ENCODE data around the gene PARD3B. TPM values are rescaled to one million over a fixed set of nuclear protein-coding genes. Genes with fewer than 3 reads are reported as not detected.

PARD3B gene
- total RNA-seq, 1 experiment from 2014 or later: 3.6 TPM

DNA sequence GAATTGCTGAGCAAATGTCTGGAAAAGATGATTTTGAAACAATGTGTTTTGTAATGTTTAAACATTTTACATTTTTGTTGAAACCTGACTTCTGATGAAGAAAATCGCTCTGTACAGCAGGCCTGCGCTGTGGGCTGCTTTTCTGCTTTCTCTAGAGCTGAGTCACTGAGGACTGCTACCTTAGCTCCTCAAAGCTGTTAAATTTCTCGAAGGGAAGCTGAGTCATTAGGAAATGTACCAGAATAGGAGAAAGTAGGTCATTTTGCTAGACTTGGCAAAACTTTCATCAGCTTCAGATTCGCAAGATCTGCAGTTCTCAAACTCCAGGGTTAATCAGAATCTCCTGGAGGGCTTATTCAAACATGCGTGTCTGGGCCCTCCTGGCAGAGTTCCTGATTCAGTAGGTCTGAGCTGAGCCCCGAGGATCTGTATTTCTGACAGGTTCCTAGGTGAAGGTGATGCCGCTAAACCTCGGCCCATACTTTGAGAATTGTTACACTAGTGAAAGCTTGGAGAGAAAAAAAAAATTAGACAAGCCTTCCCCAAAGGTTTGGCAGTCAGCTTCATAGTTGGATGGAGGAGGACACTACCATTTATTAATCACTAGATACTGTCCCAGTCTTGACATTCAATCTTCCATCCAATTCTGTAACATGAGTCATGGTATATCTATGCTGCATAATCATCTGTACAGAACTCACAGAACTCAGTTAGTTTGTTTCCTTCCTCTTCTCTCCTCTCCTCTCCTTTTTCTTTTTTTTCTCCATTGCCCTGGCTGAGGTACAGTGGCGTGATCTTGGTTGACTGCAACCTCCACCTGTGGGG lies 297.6 kb downstream of the PARD3B start:
- no peak for ATAC-seq
- no peaks in the 10 kb centered on the region for H3K9me3 ChIP-seq (ENCODE audit: control insufficient read depth, insufficient read depth, low read depth, low read length)
- BruUV-seq (replicated peaks): no TSS peak
- in situ Hi-C loops (cut with HindIII; ENCODE audit: low pct_unique_long_range_greater_than_20kb, low sequenced_read_pairs) (no loop called here), intact Hi-C loops (cut with micrococcal nuclease; ENCODE audit: unreplicated experiment) (no loop called here)
- POLR2A ChIA-PET: no interaction called here
- H3K4me1 ChIP-seq (ENCODE audit: control insufficient read depth, insufficient read depth, low read length): no peaks in the 10 kb centered on the region
- H3K36me3 ChIP-seq (ENCODE audit: control insufficient read depth, insufficient read depth, low read length): no peaks in the 10 kb centered on the region
- CTCF ChIA-PET: no interaction called here
- H3K27ac ChIP-seq (ENCODE audit: low read length): no peak overlapping the region
- DNase-seq (ENCODE audit: low read depth, low spot score): no peak
- no peak for TF ChIP-seq POLR2AphosphoS5 (IDR thresholded peaks at IDR 0.05; ENCODE audit: low read depth, low read length)
- H3K4me3 ChIP-seq (ENCODE audit: low read depth in 2 of 2, low read length in 2 of 2): no peak overlapping the region
- H3K27me3 ChIP-seq (ENCODE audit: control insufficient read depth, insufficient read depth, low read length): no peaks in the 10 kb centered on the region

DNA sequence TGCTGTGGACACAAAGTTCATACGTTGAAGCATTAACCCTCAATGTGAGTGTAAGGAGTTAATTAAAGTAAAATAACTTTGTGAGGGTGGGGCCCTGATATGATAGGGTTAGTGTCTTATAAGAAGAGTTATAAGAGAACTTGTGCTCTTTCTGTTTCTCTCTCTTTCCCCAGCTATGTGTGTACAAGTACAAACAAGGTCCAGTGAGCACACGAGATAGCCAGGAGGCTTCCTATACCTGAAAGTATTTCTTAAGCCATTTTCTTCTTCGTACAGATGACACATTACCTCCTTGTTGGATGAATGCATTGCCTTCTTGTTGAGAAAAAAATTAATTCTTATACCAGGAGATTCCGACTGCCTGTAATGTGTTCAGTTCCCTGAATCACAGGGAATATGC lies 301.2 kb downstream of the PARD3B start:
- no TSS peak for BruUV-seq (replicated peaks)
- H3K27me3 ChIP-seq (ENCODE audit: control insufficient read depth, insufficient read depth, low read length): no peaks in the 10 kb centered on the region
- H3K4me3 ChIP-seq (ENCODE audit: low read depth in 2 of 2, low read length in 2 of 2): no peak overlapping the region
- no peaks in the 10 kb centered on the region for H3K36me3 ChIP-seq (ENCODE audit: control insufficient read depth, insufficient read depth, low read length)
- ChIA-PET POLR2A (no interaction called here), CTCF (no interaction called here)
- in situ Hi-C loops (cut with HindIII; ENCODE audit: low pct_unique_long_range_greater_than_20kb, low sequenced_read_pairs): no loop called here
- no peak overlapping the region for H3K27ac ChIP-seq (ENCODE audit: low read length)
- no peak for ATAC-seq
- no peaks in the 10 kb centered on the region for H3K9me3 ChIP-seq (ENCODE audit: control insufficient read depth, insufficient read depth, low read depth, low read length)
- intact Hi-C loops (cut with micrococcal nuclease; ENCODE audit: unreplicated experiment): no loop called here
- no peak for DNase-seq (ENCODE audit: low read depth, low spot score)
- TF ChIP-seq, protein P1, sequence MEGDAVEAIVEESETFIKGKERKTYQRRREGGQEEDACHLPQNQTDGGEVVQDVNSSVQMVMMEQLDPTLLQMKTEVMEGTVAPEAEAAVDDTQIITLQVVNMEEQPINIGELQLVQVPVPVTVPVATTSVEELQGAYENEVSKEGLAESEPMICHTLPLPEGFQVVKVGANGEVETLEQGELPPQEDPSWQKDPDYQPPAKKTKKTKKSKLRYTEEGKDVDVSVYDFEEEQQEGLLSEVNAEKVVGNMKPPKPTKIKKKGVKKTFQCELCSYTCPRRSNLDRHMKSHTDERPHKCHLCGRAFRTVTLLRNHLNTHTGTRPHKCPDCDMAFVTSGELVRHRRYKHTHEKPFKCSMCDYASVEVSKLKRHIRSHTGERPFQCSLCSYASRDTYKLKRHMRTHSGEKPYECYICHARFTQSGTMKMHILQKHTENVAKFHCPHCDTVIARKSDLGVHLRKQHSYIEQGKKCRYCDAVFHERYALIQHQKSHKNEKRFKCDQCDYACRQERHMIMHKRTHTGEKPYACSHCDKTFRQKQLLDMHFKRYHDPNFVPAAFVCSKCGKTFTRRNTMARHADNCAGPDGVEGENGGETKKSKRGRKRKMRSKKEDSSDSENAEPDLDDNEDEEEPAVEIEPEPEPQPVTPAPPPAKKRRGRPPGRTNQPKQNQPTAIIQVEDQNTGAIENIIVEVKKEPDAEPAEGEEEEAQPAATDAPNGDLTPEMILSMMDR (IDR thresholded peaks at IDR 0.05): no peak
- TF ChIP-seq POLR2AphosphoS5 (IDR thresholded peaks at IDR 0.05; ENCODE audit: low read depth, low read length) (no peak), TCF7L2 (IDR thresholded peaks at IDR 0.05; ENCODE audit: low read depth, low read length) (no peak), REST (IDR thresholded peaks at IDR 0.05; ENCODE audit: insufficient read depth in 1 of 2, low read depth in 2 of 2, low read length in 1 of 2) (no peak), SIN3A (IDR thresholded peaks at IDR 0.05; ENCODE audit: borderline replicate concordance, insufficient read depth, low read depth, low read length) (no peak)
- H3K4me1 ChIP-seq (ENCODE audit: control insufficient read depth, insufficient read depth, low read length): no peaks in the 10 kb centered on the region

DNA sequence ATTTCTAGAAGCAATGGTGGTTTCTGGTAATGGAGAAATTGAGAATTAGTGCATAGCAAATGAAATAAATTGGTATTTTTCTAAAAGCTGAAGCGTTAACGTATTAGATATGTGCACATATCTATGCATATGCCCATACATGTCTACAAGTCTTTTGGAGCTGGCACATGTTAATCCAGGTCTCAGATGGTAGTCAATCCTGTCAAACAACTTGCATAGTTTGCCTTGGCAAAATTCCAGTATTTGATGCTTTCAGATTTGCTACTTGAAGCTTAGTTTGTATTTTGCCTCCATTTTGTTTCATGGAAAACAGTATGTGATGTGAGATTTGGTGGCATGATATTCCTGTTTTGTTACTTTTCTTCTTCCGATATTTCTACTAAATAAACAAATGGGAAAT lies 304.6 kb downstream of the PARD3B start:
- intact Hi-C loops (cut with micrococcal nuclease; ENCODE audit: unreplicated experiment): no loop called here
- in situ Hi-C loops (cut with HindIII; ENCODE audit: low pct_unique_long_range_greater_than_20kb, low sequenced_read_pairs): no loop called here

More for the DNA sequence above, 304.6 kb downstream of the PARD3B start:
- ChIA-PET POLR2A (interaction anchor here (0.6 kb wide), 1 partner anchor 10 kb away, joined by 3 read pairs; no protein-coding TSS in a partner anchor), CTCF (no interaction called here)
- Histone ChIP-seq H3K27ac (ENCODE audit: low read length) (no peak overlapping the region), H3K36me3 (ENCODE audit: control insufficient read depth, insufficient read depth, low read length) (no peaks in the 10 kb centered on the region), H3K4me1 (ENCODE audit: control insufficient read depth, insufficient read depth, low read length) (no peaks in the 10 kb centered on the region), H3K9me3 (ENCODE audit: control insufficient read depth, insufficient read depth, low read depth, low read length) (no peaks in the 10 kb centered on the region), H3K4me3 (ENCODE audit: low read depth in 2 of 2, low read length in 2 of 2) (no peak overlapping the region), H3K27me3 (ENCODE audit: control insufficient read depth, insufficient read depth, low read length) (no peaks in the 10 kb centered on the region)
- no peak for DNase-seq (ENCODE audit: low read depth, low spot score)
- ATAC-seq: no peak
- BruUV-seq (replicated peaks): no TSS peak
- no peak for TF ChIP-seq TCF7L2 (IDR thresholded peaks at IDR 0.05; ENCODE audit: low read depth, low read length)
- no peak for TF ChIP-seq REST (IDR thresholded peaks at IDR 0.05; ENCODE audit: insufficient read depth in 1 of 2, low read depth in 2 of 2, low read length in 1 of 2)
- TF ChIP-seq, protein P1 (IDR thresholded peaks at IDR 0.05): no peak
- TF ChIP-seq POLR2AphosphoS5 (IDR thresholded peaks at IDR 0.05; ENCODE audit: low read depth, low read length): no peak
- TF ChIP-seq SIN3A (IDR thresholded peaks at IDR 0.05; ENCODE audit: borderline replicate concordance, insufficient read depth, low read depth, low read length): no peak

Data from Panc1 (cell line).